DND-41 (cell line): ENCODE data around the gene AATK.

Source experiments
- CTCF ChIP-seq: IDR thresholded peaks from 2 replicates; pipeline ENCODE4 v1.5.1; 2012; ENCODE audit warnings: borderline replicate concordance, low read length, moderate library complexity, mild to moderate bottlenecking; ENCODE audit not compliant: poor library complexity, severe bottlenecking; ENCODE audit errors: extremely low read depth
- EZH2 ChIP-seq: IDR thresholded peaks from 3 replicates; pipeline ENCODE4 v1.6.1; 2012; ENCODE audit warnings: borderline replicate concordance, low read depth, mild to moderate bottlenecking, moderate library complexity, low read length, inconsistent platforms; ENCODE audit not compliant: severe bottlenecking

- TF ChIP-seq CTCF (no peak), EZH2 (no peak)
Observed at GRCh38 chr17:81070541-81071246, 95.3 kb downstream of the AATK start.
